ENCODE results near the gene PER1. TPM values are rescaled to one million over a fixed set of nuclear protein-coding genes. Genes with fewer than 3 reads are reported as not detected.

Gene PER1
- total and polyA plus RNA-seq, 3 experiments from 2014 or later: 12.1 to 35.8 (median 26.5) TPM

- H3K4me1 ChIP-seq (ENCODE audit: insufficient read depth, low read length): peaks cover 39% of the 10 kb centered on the region
- ChIA-PET POLR2A (interaction anchor here (0.6 to 7.6 kb wide), 10 partner anchors 13 to 708 kb away, joined by 3 to 120 read pairs (median 10); partner anchors contain the start of genes CTC1 and SLC25A35), CTCF (interaction anchor here (1.0 to 5.5 kb wide), 11 partner anchors 11 to 112 kb away, joined by 3 to 63 read pairs (median 11); partner anchors contain the start of genes ALOXE3, AURKB and CTC1)
Observed at GRCh38 chr17:8188263-8188839, 36.1 kb upstream of the PER1 start.

GRCh38 chr17:8187517-8188262 lies 35.5 kb upstream of the PER1 start:
- Histone ChIP-seq H3K36me3 (ENCODE audit: insufficient read depth, low read length) (no peaks in the 10 kb centered on the region), H3K27me3 (ENCODE audit: insufficient read depth, low read length, poor library complexity, severe bottlenecking) (no peaks in the 10 kb centered on the region), H3K27ac (ENCODE audit: low read depth, low read length) (peak overlapping the region; percentile 81), H3K9me3 (ENCODE audit: low read length) (no peaks in the 10 kb centered on the region), H3K4me1 (ENCODE audit: insufficient read depth, low read length) (peaks cover 37% of the 10 kb centered on the region), H3K4me3 (ENCODE audit: low read length) (peak overlapping the region; percentile 92)
- peaks cover 0 to 9% (median 0%) of the 10 kb centered on the region in 3 donors for H3K36me3 Mint-ChIP-seq
- ChIA-PET CTCF (interaction anchor here (0.6 to 5.5 kb wide), 13 partner anchors 12 to 113 kb away, joined by 3 to 63 read pairs (median 6); partner anchors contain the start of genes ALOXE3, AURKB, CTC1 and SLC25A35), POLR2A (interaction anchor here (0.6 to 7.6 kb wide), 13 partner anchors 14 to 708 kb away, joined by 3 to 120 read pairs (median 9); partner anchors contain the start of genes CTC1 and SLC25A35)
- no peaks in the 10 kb centered on the region for H3K9me3 Mint-ChIP-seq
- H3K27ac Mint-ChIP-seq: no peak overlapping the region
- peak in 4 of 5 donors; percentile 74 to 93 (median 86) for DNase-seq
- peaks cover 16 to 21% (median 17%) of the 10 kb centered on the region in 3 donors for H3K4me1 Mint-ChIP-seq
- H3K4me3 Mint-ChIP-seq: no peak overlapping the region
- H3K27me3 Mint-ChIP-seq: peaks cover 0 to 3% of the 10 kb centered on the region in 2 donors

More at GRCh38 chr17:8188263-8188839, 36.1 kb upstream of the PER1 start:
- Mint-ChIP-seq H3K4me1 (peaks cover 16 to 21% (median 17%) of the 10 kb centered on the region in 3 donors), H3K4me3 (no peak overlapping the region), H3K27me3 (peaks cover 0 to 3% of the 10 kb centered on the region in 2 donors), H3K9me3 (no peaks in the 10 kb centered on the region), H3K27ac (peak overlapping the region in 1 of 8 donors; percentile 87), H3K36me3 (peaks cover 0 to 9% (median 0%) of the 10 kb centered on the region in 3 donors)
- Histone ChIP-seq H3K4me3 (ENCODE audit: low read length) (peak overlapping the region; percentile 92), H3K9me3 (ENCODE audit: low read length) (no peaks in the 10 kb centered on the region), H3K27ac (ENCODE audit: low read depth, low read length) (peak overlapping the region; percentile 81), H3K27me3 (ENCODE audit: insufficient read depth, low read length, poor library complexity, severe bottlenecking) (no peaks in the 10 kb centered on the region), H3K36me3 (ENCODE audit: insufficient read depth, low read length) (no peaks in the 10 kb centered on the region)
- DNase-seq: peak in 1 of 5 donors; percentile 50

- no peaks in the 10 kb centered on the region for H3K9me3 ChIP-seq (ENCODE audit: low read length)
- CTCF ChIA-PET: interaction anchor here (0.6 to 5.5 kb wide), 18 partner anchors 10 to 108 kb away, joined by 3 to 63 read pairs (median 5); partner anchors contain the start of genes ALOXE3, AURKB, CTC1 and SLC25A35
- H3K4me3 ChIP-seq (ENCODE audit: low read length): peak overlapping the region; percentile 92
- peaks cover 30% of the 10 kb centered on the region for H3K4me1 ChIP-seq (ENCODE audit: insufficient read depth, low read length)
- Mint-ChIP-seq H3K36me3 (peaks cover 0 to 9% (median 0%) of the 10 kb centered on the region in 3 donors), H3K27ac (no peak overlapping the region), H3K4me1 (peaks cover 16 to 22% (median 17%) of the 10 kb centered on the region in 3 donors), H3K27me3 (peaks cover 0 to 6% of the 10 kb centered on the region in 2 donors), H3K9me3 (no peaks in the 10 kb centered on the region), H3K4me3 (no peak overlapping the region)
- POLR2A ChIA-PET: interaction anchor here (1.0 to 7.6 kb wide), 12 partner anchors 10 to 108 kb away, joined by 4 to 120 read pairs (median 8); partner anchors contain the start of genes AURKB, CTC1, SLC25A35 and TMEM107
- no peaks in the 10 kb centered on the region for H3K36me3 ChIP-seq (ENCODE audit: insufficient read depth, low read length)
- DNase-seq: peak; percentile 74 to 93 (median 90)
- H3K27ac ChIP-seq (ENCODE audit: low read depth, low read length): peak overlapping the region; percentile 81
- no peaks in the 10 kb centered on the region for H3K27me3 ChIP-seq (ENCODE audit: insufficient read depth, low read length, poor library complexity, severe bottlenecking)
Observed at GRCh38 chr17:8186787-8187516, 34.7 kb upstream of the PER1 start.

- Histone ChIP-seq H3K27ac (ENCODE audit: low read depth, low read length) (peak overlapping the region; percentile 81), H3K36me3 (ENCODE audit: insufficient read depth, low read length) (no peaks in the 10 kb centered on the region), H3K9me3 (ENCODE audit: low read length) (no peaks in the 10 kb centered on the region), H3K4me1 (ENCODE audit: insufficient read depth, low read length) (peaks cover 25% of the 10 kb centered on the region), H3K27me3 (ENCODE audit: insufficient read depth, low read length, poor library complexity, severe bottlenecking) (no peaks in the 10 kb centered on the region), H3K4me3 (ENCODE audit: low read length) (peak overlapping the region; percentile 92)
- Mint-ChIP-seq H3K27me3 (peaks cover 0 to 6% of the 10 kb centered on the region in 2 donors), H3K4me3 (no peak overlapping the region), H3K9me3 (no peaks in the 10 kb centered on the region), H3K27ac (no peak overlapping the region), H3K36me3 (peaks cover 0 to 9% (median 0%) of the 10 kb centered on the region in 3 donors), H3K4me1 (peaks cover 17 to 24% (median 18%) of the 10 kb centered on the region in 3 donors)
- ChIA-PET CTCF (interaction anchor here (0.7 to 5.5 kb wide), 16 partner anchors 10 to 109 kb away, joined by 3 to 63 read pairs (median 4); partner anchors contain the start of genes ALOXE3, CTC1, HES7 and SLC25A35), POLR2A (interaction anchor here (1.2 to 7.6 kb wide), 13 partner anchors 10 to 109 kb away, joined by 3 to 120 read pairs (median 9); partner anchors contain the start of genes AURKB, CTC1, PER1 and SLC25A35)
- DNase-seq: no peak
Observed at GRCh38 chr17:8186446-8186786, 34.2 kb upstream of the PER1 start.

- Histone ChIP-seq H3K4me3 (ENCODE audit: low read length) (peak overlapping the region; percentile 92), H3K27ac (ENCODE audit: low read depth, low read length) (peak overlapping the region; percentile 81), H3K9me3 (ENCODE audit: low read length) (no peaks in the 10 kb centered on the region), H3K27me3 (ENCODE audit: insufficient read depth, low read length, poor library complexity, severe bottlenecking) (no peaks in the 10 kb centered on the region), H3K4me1 (ENCODE audit: insufficient read depth, low read length) (peaks cover 21% of the 10 kb centered on the region), H3K36me3 (ENCODE audit: insufficient read depth, low read length) (no peaks in the 10 kb centered on the region)
- POLR2A ChIA-PET: interaction anchor here (0.7 to 7.6 kb wide), 14 partner anchors 9 to 109 kb away, joined by 3 to 120 read pairs (median 8); partner anchors contain the start of genes AURKB, CTC1, PER1 and SLC25A35
- no peak overlapping the region for H3K4me3 Mint-ChIP-seq
- peaks cover 14 to 21% (median 18%) of the 10 kb centered on the region in 3 donors for H3K4me1 Mint-ChIP-seq
- CTCF ChIA-PET: interaction anchor here (0.7 to 5.5 kb wide), 14 partner anchors 9 to 67 kb away, joined by 3 to 63 read pairs (median 4); partner anchors contain the start of genes ALOXE3, CTC1, HES7 and TMEM107
- no peak overlapping the region for H3K27ac Mint-ChIP-seq
- H3K27me3 Mint-ChIP-seq: peaks cover 0 to 6% of the 10 kb centered on the region in 2 donors
- no peaks in the 10 kb centered on the region for H3K9me3 Mint-ChIP-seq
- peaks cover 0 to 9% (median 0%) of the 10 kb centered on the region in 3 donors for H3K36me3 Mint-ChIP-seq
- DNase-seq: peak; percentile 82 to 93 (median 84)
Observed at GRCh38 chr17:8185582-8186445, 33.6 kb upstream of the PER1 start.

- no peaks in the 10 kb centered on the region for H3K36me3 ChIP-seq (ENCODE audit: insufficient read depth, low read length)
- no peaks in the 10 kb centered on the region for H3K27me3 ChIP-seq (ENCODE audit: insufficient read depth, low read length, poor library complexity, severe bottlenecking)
- Mint-ChIP-seq H3K27ac (peak overlapping the region; percentile 68 to 100 (median 95)), H3K4me3 (peak overlapping the region; percentile 89 to 96 (median 93)), H3K4me1 (peaks cover 43 to 55% (median 50%) of the 10 kb centered on the region in 3 donors), H3K36me3 (peaks cover 0 to 7% (median 0%) of the 10 kb centered on the region in 3 donors), H3K9me3 (no peaks in the 10 kb centered on the region), H3K27me3 (peaks cover 0 to 6% of the 10 kb centered on the region in 2 donors)
- no peaks in the 10 kb centered on the region for H3K9me3 ChIP-seq (ENCODE audit: low read length)
- no peak for DNase-seq
- H3K27ac ChIP-seq (ENCODE audit: low read depth, low read length): peak overlapping the region; percentile 81
- CTCF ChIA-PET: interaction anchor here (1.1 to 1.7 kb wide), 3 partner anchors 9 to 58 kb away, joined by 3 to 8 read pairs (median 6); no protein-coding TSS in a partner anchor
- H3K4me3 ChIP-seq (ENCODE audit: low read length): peak overlapping the region; percentile 76
- H3K4me1 ChIP-seq (ENCODE audit: insufficient read depth, low read length): peaks cover 44% of the 10 kb centered on the region
- POLR2A ChIA-PET: interaction anchor here (0.6 to 1.7 kb wide), 7 partner anchors 9 to 44 kb away, joined by 3 to 8 read pairs (median 3); partner anchors contain the start of genes BORCS6 and PER1
Observed at GRCh38 chr17:8176998-8177731, 25.0 kb upstream of the PER1 start.

Measured in CD8-positive, alpha-beta memory T cell (primary cell).